ENCODE data around the gene MALRD1.
"Not testable (repeated sequence)": the region's sequence is repeated elsewhere in the genome, so short reads cannot be mapped to it uniquely, and the experiment has no call there.

DNA sequence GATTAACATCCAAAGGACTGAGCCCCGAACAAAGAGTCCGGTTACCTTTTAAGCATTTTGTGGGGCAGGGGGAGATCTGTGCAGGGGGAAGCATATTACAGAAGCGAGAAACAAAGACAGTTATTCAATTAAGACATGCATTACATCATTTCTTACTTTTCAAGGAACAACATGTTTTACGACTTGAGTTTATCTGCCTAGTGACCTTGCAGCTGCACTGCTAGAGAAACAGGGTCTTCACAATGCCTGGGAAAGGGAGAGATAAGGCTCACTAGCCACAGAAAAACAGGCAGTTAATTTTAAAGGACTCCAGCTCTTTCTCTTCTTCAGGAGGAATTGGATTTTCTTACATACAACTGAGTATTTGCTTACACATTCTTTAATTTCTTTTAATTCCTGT is 693.5 kb downstream of the MALRD1 start:
- not testable (repeated sequence) for TF ChIP-seq CTCF (IDR thresholded peaks at IDR 0.05 in 8 of 11, conservative IDR thresholded peaks at IDR 0.05 in 3 of 11); POLR2A (IDR thresholded peaks at IDR 0.05)
